GM12878 (cell line): ENCODE results near the gene ZSWIM6.

Experiments used
- BHLHE40 ChIP-seq, 2 experiments: fragments of 450-650 bp in 1 of 2; IDR thresholded peaks; 2 replicates each; pipeline ENCODE4 v1.6.1; 2011 to 2017; ENCODE audit warnings: low read depth in 2 of 2, borderline replicate concordance in 1 of 2, improper control_type of control experiment in 1 of 2, low read length in 1 of 2, mild to moderate bottlenecking in 1 of 2
- CTCF ChIP-seq, 3 experiments: IDR thresholded peaks in 2 of 3; conservative IDR thresholded peaks in 1 of 3; 2 replicates each; pipeline ENCODE4 v1.5.1; 2011; ENCODE audit warnings: low read depth in 3 of 3, low read length in 3 of 3, mild to moderate bottlenecking in 3 of 3, control low read depth in 2 of 3, moderate library complexity in 2 of 3, inconsistent platforms in 1 of 3, mixed read lengths in 1 of 3; ENCODE audit not compliant: control insufficient read depth in 2 of 3, insufficient read depth in 1 of 3; ENCODE audit errors: extremely low read depth in 1 of 3
- EGR1 ChIP-seq, 2 experiments: IDR thresholded peaks; 1 replicate in 1 of 2; 2 replicates in 1 of 2; pipeline ENCODE4 v1.6.1; 2011 to 2012; ENCODE audit warnings: low read depth in 2 of 2, low read length in 2 of 2, borderline replicate concordance in 1 of 2, mild to moderate bottlenecking in 1 of 2, moderate library complexity in 1 of 2
- ESRRA ChIP-seq: IDR thresholded peaks from 2 replicates; pipeline ENCODE4 v1.6.1; 2012; ENCODE audit warnings: mild to moderate bottlenecking, low read length, improper control_type of control experiment
- FOS ChIP-seq: IDR thresholded peaks from 3 replicates; pipeline ENCODE4 v1.6.1; 2011; ENCODE audit warnings: borderline replicate concordance; ENCODE audit not compliant: insufficient read length; ENCODE audit errors: extremely low read depth
- NFYB ChIP-seq: IDR thresholded peaks from 2 replicates; pipeline ENCODE4 v1.6.1; 2011; ENCODE audit warnings: low read depth, mild to moderate bottlenecking, low read length, improper control_type of control experiment, moderate library complexity; ENCODE audit not compliant: insufficient read depth
- POLR2A ChIP-seq: IDR thresholded peaks from 2 replicates; pipeline ENCODE4 v1.6.1; 2011; ENCODE audit warnings: low read depth, mild to moderate bottlenecking, low read length
- TAF1 ChIP-seq: IDR thresholded peaks from 2 replicates; pipeline ENCODE4 v1.6.1; 2011; ENCODE audit warnings: mild to moderate bottlenecking, low read depth, low read length, borderline replicate concordance
- TCF3 ChIP-seq: IDR thresholded peaks from 2 replicates; pipeline ENCODE4 v1.6.1; 2012; ENCODE audit warnings: low read depth, mild to moderate bottlenecking, low read length, borderline replicate concordance; ENCODE audit not compliant: insufficient read depth
- USF2 ChIP-seq: IDR thresholded peaks from 2 replicates; pipeline ENCODE4 v1.6.1; 2011; ENCODE audit warnings: low read depth, low read length, improper control_type of control experiment, borderline replicate concordance
- YY1 ChIP-seq: IDR thresholded peaks from 2 replicates; pipeline ENCODE4 v1.6.1; 2011; ENCODE audit warnings: low read depth, mild to moderate bottlenecking, low read length
- ZSCAN29 ChIP-seq: fragments of 450-650 bp; IDR thresholded peaks from 2 replicates; pipeline ENCODE4 v1.6.1; 2017; ENCODE audit warnings: mild to moderate bottlenecking, moderate library complexity

- no peak for TF ChIP-seq NFYB
- no peak for TF ChIP-seq TCF3
- TF ChIP-seq ESRRA: no peak
- TF ChIP-seq TAF1: no peak
- no peak for TF ChIP-seq EGR1 (IDR thresholded peaks at IDR 0.05; ENCODE audit: borderline replicate concordance in 1 of 2, low read depth in 2 of 2, low read length in 2 of 2)
- TF ChIP-seq CTCF (IDR thresholded peaks at IDR 0.05 in 2 of 3, conservative IDR thresholded peaks at IDR 0.05 in 1 of 3; ENCODE audit: control insufficient read depth in 2 of 3, extremely low read depth in 1 of 3, insufficient read depth in 1 of 3, low read depth in 3 of 3, low read length in 3 of 3): no peak
- TF ChIP-seq BHLHE40 (IDR thresholded peaks at IDR 0.05; ENCODE audit: borderline replicate concordance in 1 of 2, low read depth in 2 of 2, low read length in 1 of 2): no peak
- no peak for TF ChIP-seq POLR2A
- TF ChIP-seq YY1: no peak
- no peak for TF ChIP-seq ZSCAN29
- no peak for TF ChIP-seq FOS
- TF ChIP-seq USF2: no peak
Measured at GRCh38 chr5:61471352-61471751, 139.3 kb downstream of the ZSWIM6 start.
